SIG-M5 treated with dmso at 0.1 percent for 504 hours (cell line): ENCODE measurements around the gene RAD51B.
A peak's percentile ranks its signal among the peaks of the same experiment; 100 is the strongest.
"Not testable (repeated sequence)": the region's sequence is repeated elsewhere in the genome, so short reads cannot be mapped to it uniquely, and the experiment has no call there.

Experiments
- DNase-seq: peaks from one replicate; lab custom pipeline; 2025; ENCODE audit not compliant: unreplicated experiment; lab: John Stamatoyannopoulos, UW

Gene RAD51B

GRCh38 chr14:68747393-68747792, 927.8 kb downstream of the RAD51B start:
- DNase-seq, result no peak

- DNase-seq, result no peak
Measured at GRCh38 chr14:68748260-68748659, 928.7 kb downstream of the RAD51B start.

GRCh38 chr14:68748691-68749090, 929.1 kb downstream of the RAD51B start:
- no peak for DNase-seq

- DNase-seq, result no peak
Measured at GRCh38 chr14:68749487-68750475, 930.2 kb downstream of the RAD51B start.

GRCh38 chr14:68752271-68753006, 932.9 kb downstream of the RAD51B start:
- no peak for DNase-seq

GRCh38 chr14:68753690-68754089, 934.1 kb downstream of the RAD51B start:
- no peak for DNase-seq

- DNase-seq, result no peak
Measured at GRCh38 chr14:68755016-68755353, 935.4 kb downstream of the RAD51B start.

- DNase-seq, result no peak
Measured at GRCh38 chr14:68756000-68756481, 936.5 kb downstream of the RAD51B start.

- DNase-seq, result no peak
Measured at GRCh38 chr14:68756734-68757133, 937.2 kb downstream of the RAD51B start.

- DNase-seq, result peak; percentile 47
Measured at GRCh38 chr14:68757618-68758081, 938.1 kb downstream of the RAD51B start.

- DNase-seq, result no peak
Measured at GRCh38 chr14:68758301-68758700, 938.7 kb downstream of the RAD51B start.

- no peak for DNase-seq
Measured at GRCh38 chr14:68759017-68759560, 939.5 kb downstream of the RAD51B start.

- no peak for DNase-seq
Measured at GRCh38 chr14:68759937-68760336, 940.4 kb downstream of the RAD51B start.

GRCh38 chr14:68760761-68761160, 941.2 kb downstream of the RAD51B start:
- no peak for DNase-seq

- no peak for DNase-seq
Measured at GRCh38 chr14:68761391-68761790, 941.8 kb downstream of the RAD51B start.

GRCh38 chr14:68762953-68763764, 943.6 kb downstream of the RAD51B start:
- no peak for DNase-seq

- not testable (repeated sequence) for DNase-seq
Measured at GRCh38 chr14:68763843-68764242, 944.3 kb downstream of the RAD51B start.

- DNase-seq, result no peak
Measured at GRCh38 chr14:68766299-68767247, 947.0 kb downstream of the RAD51B start.

GRCh38 chr14:68767248-68767645, 947.7 kb downstream of the RAD51B start:
- DNase-seq, result no peak

- no peak for DNase-seq
Measured at GRCh38 chr14:68768316-68768715, 948.7 kb downstream of the RAD51B start.
